GM21447 (cell line): ENCODE results near the gene FAM3A.
A peak's percentile ranks its signal among the peaks of the same experiment; 100 is the strongest.

ENCODE experiments used
- ATAC-seq: cut with Tn5 transposase; IDR thresholded peaks from one replicate; pipeline ENCODE4 v1.9.1; 2021; ENCODE audit not compliant: unreplicated experiment

The FAM3A gene

GRCh38 chrX:154481911-154482601, 34.0 kb downstream of the FAM3A start:
- ATAC-seq: no peak

- ATAC-seq: no peak
Observed at GRCh38 chrX:154481195-154481594, 34.8 kb downstream of the FAM3A start.

- ATAC-seq: peak; percentile 75
Observed at GRCh38 chrX:154478728-154479622, 37.1 kb downstream of the FAM3A start, which contains the start of gene LAGE3. Gene LAGE3, minus strand, starts transcription at chrX:154479281. Its CDS starts 366 bp downstream, at chrX:154478915.

- no peak for ATAC-seq
Observed at GRCh38 chrX:154477891-154478477, 38.0 kb downstream of the FAM3A start.

- no peak for ATAC-seq
Observed at GRCh38 chrX:154476821-154477220, 39.2 kb downstream of the FAM3A start.

- ATAC-seq: no peak
Observed at GRCh38 chrX:154473683-154474082, 42.3 kb downstream of the FAM3A start.

- ATAC-seq: no peak
Observed at GRCh38 chrX:154472685-154473632, 43.1 kb downstream of the FAM3A start.

GRCh38 chrX:154471839-154472684, 44.0 kb downstream of the FAM3A start:
- ATAC-seq: no peak

GRCh38 chrX:154470914-154471568, 45.0 kb downstream of the FAM3A start:
- ATAC-seq: no peak

- no peak for ATAC-seq
Observed at GRCh38 chrX:154470434-154470833, 45.6 kb downstream of the FAM3A start.

- ATAC-seq: no peak
Observed at GRCh38 chrX:154469880-154470279, 46.2 kb downstream of the FAM3A start.

- ATAC-seq: no peak
Observed at GRCh38 chrX:154469114-154469513, 46.9 kb downstream of the FAM3A start.

- ATAC-seq: no peak
Observed at GRCh38 chrX:154468217-154468616, 47.8 kb downstream of the FAM3A start.

- no peak for ATAC-seq
Observed at GRCh38 chrX:154467556-154467955, 48.5 kb downstream of the FAM3A start.

GRCh38 chrX:154466907-154467306, 49.1 kb downstream of the FAM3A start:
- no peak for ATAC-seq

GRCh38 chrX:154466036-154466435, 50.0 kb downstream of the FAM3A start:
- no peak for ATAC-seq

- ATAC-seq: no peak
Observed at GRCh38 chrX:154465601-154466000, 50.4 kb downstream of the FAM3A start.

- ATAC-seq: no peak
Observed at GRCh38 chrX:154464806-154465365, 51.1 kb downstream of the FAM3A start.
